ENCODE data around the gene CCDC7. TPM values are rescaled to one million over a fixed set of nuclear protein-coding genes. Genes with fewer than 3 reads are reported as not detected.
"Not testable (repeated sequence)": the region's sequence is repeated elsewhere in the genome, so short reads cannot be mapped to it uniquely, and the experiment has no call there.

CCDC7 gene
- total RNA-seq, 2 experiments from 2014 or later: 5.2 to 5.8 TPM

- Mint-ChIP-seq H3K27ac (no peak overlapping the region), H3K4me3 (no peak overlapping the region), H3K9me3 (peaks cover 9% of the 10 kb centered on the region), H3K4me1 (peaks cover 2% of the 10 kb centered on the region), H3K36me3 (peaks cover 19% of the 10 kb centered on the region), H3K27me3 (no peaks in the 10 kb centered on the region)
- DNase-seq: no peak
Measured at GRCh38 chr10:32582946-32583345, 137.0 kb downstream of the CCDC7 start.

- H3K27ac Mint-ChIP-seq, H3K4me1 Mint-ChIP-seq: not testable (repeated sequence)
- H3K36me3 Mint-ChIP-seq: peaks cover 74% of the 10 kb centered on the region
Measured at GRCh38 chr10:32598022-32598421, 152.1 kb downstream of the CCDC7 start.

GRCh38 chr10:32600317-32600716 is 154.4 kb downstream of the CCDC7 start:
- H3K4me1 Mint-ChIP-seq: no peaks in the 10 kb centered on the region
- peaks cover 68% of the 10 kb centered on the region for H3K36me3 Mint-ChIP-seq
- H3K27ac Mint-ChIP-seq: no peak overlapping the region

More at GRCh38 chr10:32598022-32598421, 152.1 kb downstream of the CCDC7 start:
- H3K27me3 Mint-ChIP-seq, DNase-seq, H3K4me3 Mint-ChIP-seq: not testable (repeated sequence)
- H3K9me3 Mint-ChIP-seq: peaks cover 38% of the 10 kb centered on the region

GRCh38 chr10:32601562-32601961 is 155.6 kb downstream of the CCDC7 start:
- Mint-ChIP-seq H3K9me3 (peaks cover 47% of the 10 kb centered on the region), H3K36me3 (peaks cover 62% of the 10 kb centered on the region)
- DNase-seq, H3K27me3 Mint-ChIP-seq, H3K4me3 Mint-ChIP-seq, H3K4me1 Mint-ChIP-seq, H3K27ac Mint-ChIP-seq: not testable (repeated sequence)

More at GRCh38 chr10:32600317-32600716, 154.4 kb downstream of the CCDC7 start:
- no peak for DNase-seq
- no peaks in the 10 kb centered on the region for H3K27me3 Mint-ChIP-seq
- H3K9me3 Mint-ChIP-seq: peaks cover 49% of the 10 kb centered on the region
- H3K4me3 Mint-ChIP-seq: no peak overlapping the region

GRCh38 chr10:32605787-32606186 is 159.8 kb downstream of the CCDC7 start:
- DNase-seq: no peak
- H3K27ac Mint-ChIP-seq: no peak overlapping the region
- H3K4me1 Mint-ChIP-seq: no peaks in the 10 kb centered on the region
- H3K9me3 Mint-ChIP-seq: peaks cover 31% of the 10 kb centered on the region
- H3K27me3 Mint-ChIP-seq: no peaks in the 10 kb centered on the region
- peaks cover 49% of the 10 kb centered on the region for H3K36me3 Mint-ChIP-seq
- no peak overlapping the region for H3K4me3 Mint-ChIP-seq

- H3K4me3 Mint-ChIP-seq, H3K4me1 Mint-ChIP-seq, DNase-seq, H3K27me3 Mint-ChIP-seq, H3K27ac Mint-ChIP-seq: not testable (repeated sequence)
- Mint-ChIP-seq H3K9me3 (peaks cover 27% of the 10 kb centered on the region), H3K36me3 (peaks cover 54% of the 10 kb centered on the region)
Measured at GRCh38 chr10:32610543-32610942, 164.6 kb downstream of the CCDC7 start.

GRCh38 chr10:32616438-32616837 is 170.5 kb downstream of the CCDC7 start:
- H3K27me3 Mint-ChIP-seq: no peaks in the 10 kb centered on the region
- H3K9me3 Mint-ChIP-seq: peaks cover 51% of the 10 kb centered on the region
- peaks cover 4% of the 10 kb centered on the region for H3K4me1 Mint-ChIP-seq
- peaks cover 62% of the 10 kb centered on the region for H3K36me3 Mint-ChIP-seq
- DNase-seq: no peak
- no peak overlapping the region for H3K4me3 Mint-ChIP-seq
- no peak overlapping the region for H3K27ac Mint-ChIP-seq

GRCh38 chr10:32618482-32618881 is 172.5 kb downstream of the CCDC7 start:
- Mint-ChIP-seq H3K9me3 (peaks cover 41% of the 10 kb centered on the region), H3K27ac (no peak overlapping the region), H3K4me1 (peaks cover 4% of the 10 kb centered on the region), H3K36me3 (peaks cover 45% of the 10 kb centered on the region), H3K27me3 (no peaks in the 10 kb centered on the region), H3K4me3 (no peak overlapping the region)
- no peak for DNase-seq

GRCh38 chr10:32621969-32622368 is 176.0 kb downstream of the CCDC7 start:
- no peak for DNase-seq
- Mint-ChIP-seq H3K36me3 (peaks cover 25% of the 10 kb centered on the region), H3K9me3 (peaks cover 23% of the 10 kb centered on the region), H3K27ac (no peak overlapping the region), H3K4me1 (peaks cover 4% of the 10 kb centered on the region), H3K4me3 (no peak overlapping the region), H3K27me3 (no peaks in the 10 kb centered on the region)

- Mint-ChIP-seq H3K4me3 (no peak overlapping the region), H3K4me1 (peaks cover 4% of the 10 kb centered on the region), H3K27me3 (no peaks in the 10 kb centered on the region), H3K9me3 (peaks cover 22% of the 10 kb centered on the region), H3K27ac (no peak overlapping the region), H3K36me3 (peaks cover 28% of the 10 kb centered on the region)
- DNase-seq: no peak
Measured at GRCh38 chr10:32622409-32622808, 176.5 kb downstream of the CCDC7 start.

- Mint-ChIP-seq H3K36me3 (peaks cover 18% of the 10 kb centered on the region), H3K27ac (no peak overlapping the region), H3K27me3 (no peaks in the 10 kb centered on the region), H3K4me1 (peaks cover 3% of the 10 kb centered on the region), H3K9me3 (peaks cover 5% of the 10 kb centered on the region), H3K4me3 (no peak overlapping the region)
- DNase-seq: no peak
Measured at GRCh38 chr10:32627183-32627582, 181.2 kb downstream of the CCDC7 start.

GRCh38 chr10:32629910-32630309 is 184.0 kb downstream of the CCDC7 start:
- no peaks in the 10 kb centered on the region for H3K27me3 Mint-ChIP-seq
- no peak overlapping the region for H3K4me3 Mint-ChIP-seq
- H3K36me3 Mint-ChIP-seq: peaks cover 15% of the 10 kb centered on the region
- DNase-seq: no peak
- peaks cover 5% of the 10 kb centered on the region for H3K4me1 Mint-ChIP-seq
- peaks cover 5% of the 10 kb centered on the region for H3K9me3 Mint-ChIP-seq
- H3K27ac Mint-ChIP-seq: no peak overlapping the region

- Mint-ChIP-seq H3K4me3 (no peak overlapping the region), H3K9me3 (peaks cover 15% of the 10 kb centered on the region), H3K4me1 (peaks cover 4% of the 10 kb centered on the region), H3K27ac (no peak overlapping the region), H3K27me3 (no peaks in the 10 kb centered on the region), H3K36me3 (peaks cover 26% of the 10 kb centered on the region)
- no peak for DNase-seq
Measured at GRCh38 chr10:32646535-32646934, 200.6 kb downstream of the CCDC7 start.

- H3K27ac Mint-ChIP-seq: no peak overlapping the region
- no peak overlapping the region for H3K4me3 Mint-ChIP-seq
- DNase-seq: no peak
- peaks cover 30% of the 10 kb centered on the region for H3K9me3 Mint-ChIP-seq
- H3K27me3 Mint-ChIP-seq: no peaks in the 10 kb centered on the region
- H3K36me3 Mint-ChIP-seq: peaks cover 36% of the 10 kb centered on the region
- H3K4me1 Mint-ChIP-seq: peaks cover 4% of the 10 kb centered on the region
Measured at GRCh38 chr10:32650246-32650655, 204.3 kb downstream of the CCDC7 start.

- H3K36me3 Mint-ChIP-seq: peaks cover 58% of the 10 kb centered on the region
- not testable (repeated sequence) for H3K27me3 Mint-ChIP-seq, H3K4me3 Mint-ChIP-seq, H3K4me1 Mint-ChIP-seq, H3K27ac Mint-ChIP-seq, DNase-seq
- peaks cover 46% of the 10 kb centered on the region for H3K9me3 Mint-ChIP-seq
Measured at GRCh38 chr10:32657430-32657829, 211.5 kb downstream of the CCDC7 start.

GRCh38 chr10:32661346-32661745 is 215.4 kb downstream of the CCDC7 start:
- Mint-ChIP-seq H3K4me3 (no peak overlapping the region), H3K27ac (no peak overlapping the region), H3K36me3 (peaks cover 35% of the 10 kb centered on the region), H3K9me3 (peaks cover 23% of the 10 kb centered on the region), H3K27me3 (no peaks in the 10 kb centered on the region), H3K4me1 (peaks cover 4% of the 10 kb centered on the region)
- DNase-seq: no peak
